RWPE2 (cell line): ENCODE data around the gene TMEM120A.

Experiments used
- ATAC-seq: fragments of 200-7000 bp; cut with Tn5 transposase; 3 replicates; pipeline ENCODE4 v1.9.1; 2021; ENCODE audit warnings: low read depth
- DNase-seq: peaks from one replicate; pipeline ENCODE4 v3.0.0-alpha.2; 2020; ENCODE audit warnings: low spot score
- H3K27ac ChIP-seq: fragments of 450-650 bp; 2 replicates; pipeline ENCODE4 v1.5.1; 2017; ENCODE audit warnings: mild to moderate bottlenecking; ENCODE audit not compliant: poor library complexity, severe bottlenecking
- H3K27me3 ChIP-seq: fragments of 250-450 bp; sonication (Bioruptor Pico); 2 replicates; pipeline ENCODE4 v1.5.1; 2021; ENCODE audit warnings: mild to moderate bottlenecking, moderate library complexity; ENCODE audit not compliant: insufficient read depth, poor library complexity, severe bottlenecking
- H3K36me3 ChIP-seq: fragments of 250-450 bp; sonication (Bioruptor Pico); 2 replicates; pipeline ENCODE4 v1.5.1; 2020; ENCODE audit warnings: low read depth, mild to moderate bottlenecking, moderate library complexity
- H3K4me1 ChIP-seq: fragments of 250-450 bp; sonication (Bioruptor Pico); 2 replicates; pipeline ENCODE4 v1.5.1; 2021; ENCODE audit warnings: mild to moderate bottlenecking, moderate library complexity; ENCODE audit not compliant: insufficient read depth, poor library complexity, severe bottlenecking
- H3K4me3 ChIP-seq: fragments of 250-450 bp; sonication (Bioruptor Pico); 2 replicates; pipeline ENCODE4 v1.5.1; 2021; ENCODE audit warnings: mild to moderate bottlenecking, moderate library complexity; ENCODE audit not compliant: severe bottlenecking
- H3K9me3 ChIP-seq: fragments of 250-450 bp; sonication (Bioruptor Pico); 2 replicates; pipeline ENCODE4 v1.5.1; 2021; ENCODE audit warnings: mild to moderate bottlenecking, moderate library complexity; ENCODE audit not compliant: severe bottlenecking
- TF ChIP-seq, protein P1 (sequence below): fragments of 450-650 bp; IDR thresholded peaks from one replicate; pipeline ENCODE4 v1.5.1; 2017; ENCODE audit warnings: mild to moderate bottlenecking, moderate library complexity; ENCODE audit not compliant: poor library complexity, severe bottlenecking

Gene TMEM120A

DNA sequence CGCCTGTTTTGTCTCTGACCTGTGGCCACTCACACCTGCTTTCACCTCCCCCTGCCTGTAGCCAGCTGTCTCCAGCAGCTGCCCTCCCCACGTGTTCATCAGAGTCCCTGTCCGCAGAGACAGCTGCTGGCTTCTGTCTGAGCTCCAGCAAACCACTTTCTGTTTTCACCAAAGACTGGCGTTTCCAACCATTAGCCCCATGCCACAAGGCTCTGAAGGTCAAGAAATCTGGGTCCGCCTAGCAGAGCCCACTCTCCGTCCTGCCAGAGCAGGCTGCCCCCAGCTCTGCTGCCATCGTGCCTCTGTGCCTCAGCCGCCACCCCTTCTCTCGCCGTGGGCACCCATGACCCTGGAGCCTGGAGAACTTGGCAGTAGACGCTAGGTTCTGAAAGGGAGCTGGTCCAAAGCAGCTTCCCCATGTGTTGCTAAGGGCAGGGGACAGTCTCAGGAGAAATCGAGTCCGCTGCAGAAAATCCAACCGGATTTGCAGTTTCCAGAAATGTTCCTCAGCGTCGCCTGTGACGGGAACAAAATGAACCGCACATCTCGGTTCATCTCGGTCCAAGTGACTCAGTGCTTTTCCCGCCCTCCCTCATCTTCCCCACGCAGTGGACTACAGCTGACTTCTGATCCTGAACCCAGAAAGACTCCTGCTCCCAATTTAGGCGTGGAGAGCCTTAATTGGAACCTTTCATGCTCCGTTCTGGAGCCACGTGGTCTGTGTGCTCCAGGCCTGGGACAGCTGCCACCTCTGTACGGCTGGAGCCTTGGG lies 28.0 kb downstream of the TMEM120A start:
- DNase-seq = no peak
- H3K4me1 ChIP-seq = no peaks in the 10 kb centered on the region
- H3K4me3 ChIP-seq = no peak overlapping the region
- no peak overlapping the region for H3K27ac ChIP-seq
- no peaks in the 10 kb centered on the region for H3K9me3 ChIP-seq
- H3K27me3 ChIP-seq = no peaks in the 10 kb centered on the region
- TF ChIP-seq, protein P1, sequence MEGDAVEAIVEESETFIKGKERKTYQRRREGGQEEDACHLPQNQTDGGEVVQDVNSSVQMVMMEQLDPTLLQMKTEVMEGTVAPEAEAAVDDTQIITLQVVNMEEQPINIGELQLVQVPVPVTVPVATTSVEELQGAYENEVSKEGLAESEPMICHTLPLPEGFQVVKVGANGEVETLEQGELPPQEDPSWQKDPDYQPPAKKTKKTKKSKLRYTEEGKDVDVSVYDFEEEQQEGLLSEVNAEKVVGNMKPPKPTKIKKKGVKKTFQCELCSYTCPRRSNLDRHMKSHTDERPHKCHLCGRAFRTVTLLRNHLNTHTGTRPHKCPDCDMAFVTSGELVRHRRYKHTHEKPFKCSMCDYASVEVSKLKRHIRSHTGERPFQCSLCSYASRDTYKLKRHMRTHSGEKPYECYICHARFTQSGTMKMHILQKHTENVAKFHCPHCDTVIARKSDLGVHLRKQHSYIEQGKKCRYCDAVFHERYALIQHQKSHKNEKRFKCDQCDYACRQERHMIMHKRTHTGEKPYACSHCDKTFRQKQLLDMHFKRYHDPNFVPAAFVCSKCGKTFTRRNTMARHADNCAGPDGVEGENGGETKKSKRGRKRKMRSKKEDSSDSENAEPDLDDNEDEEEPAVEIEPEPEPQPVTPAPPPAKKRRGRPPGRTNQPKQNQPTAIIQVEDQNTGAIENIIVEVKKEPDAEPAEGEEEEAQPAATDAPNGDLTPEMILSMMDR = no peak
- no peak for ATAC-seq
- H3K36me3 ChIP-seq = no peaks in the 10 kb centered on the region

DNA sequence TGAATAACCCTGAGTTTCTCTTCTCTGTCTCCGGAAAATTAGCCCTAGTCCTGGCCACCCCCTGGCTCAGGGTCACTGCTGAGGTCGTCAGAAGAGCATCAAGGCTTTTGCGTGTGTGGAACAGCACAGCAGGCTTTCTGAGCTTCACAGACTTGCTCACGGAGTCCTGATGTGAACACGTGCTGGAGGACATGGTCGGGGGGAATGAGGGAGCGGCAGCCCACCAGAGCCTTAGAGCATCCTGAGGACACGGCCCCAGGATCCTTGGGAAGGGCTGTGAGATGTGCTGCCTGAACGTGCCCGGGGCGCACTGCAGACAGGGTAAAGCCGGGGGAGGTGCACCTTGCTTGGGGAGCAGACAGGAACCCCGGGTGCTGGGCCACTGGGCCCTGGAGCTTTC lies 28.8 kb downstream of the TMEM120A start:
- ATAC-seq = no peak
- Histone ChIP-seq H3K9me3 (no peaks in the 10 kb centered on the region), H3K4me3 (no peak overlapping the region), H3K27ac (no peak overlapping the region), H3K27me3 (no peaks in the 10 kb centered on the region), H3K36me3 (no peaks in the 10 kb centered on the region), H3K4me1 (no peaks in the 10 kb centered on the region)
- DNase-seq = no peak
- TF ChIP-seq, protein P1 = no peak

DNA sequence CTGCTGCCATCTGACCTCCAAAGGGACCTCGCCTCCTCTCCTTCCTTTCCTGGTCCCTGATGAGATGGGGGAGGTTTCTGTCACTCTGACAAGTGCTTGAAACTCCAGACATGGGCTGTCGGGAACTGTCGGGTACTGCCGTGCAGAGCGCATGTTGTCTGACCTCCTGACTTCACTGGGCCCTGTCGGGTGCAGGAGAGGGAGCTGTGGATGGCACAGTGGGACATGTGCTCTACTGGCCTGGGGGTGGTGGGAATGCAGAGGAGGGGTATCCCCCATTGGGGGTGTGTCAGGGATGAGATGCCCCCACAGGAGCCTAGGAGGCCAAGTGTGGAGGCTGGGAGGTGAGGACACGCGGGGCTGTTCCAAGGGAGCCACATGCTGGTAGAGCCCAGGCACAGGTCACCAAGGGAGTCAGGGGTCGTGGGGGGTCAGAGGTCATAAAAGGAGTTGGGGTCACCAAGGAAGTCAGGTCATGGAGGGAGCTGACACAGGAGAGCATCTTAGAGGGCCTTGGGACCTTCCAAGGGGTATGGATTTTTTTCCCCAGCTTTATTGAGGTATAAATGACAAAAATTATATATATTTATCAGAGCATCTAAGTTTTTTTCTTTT lies 30.9 kb downstream of the TMEM120A start:
- no peaks in the 10 kb centered on the region for H3K27me3 ChIP-seq
- no peaks in the 10 kb centered on the region for H3K9me3 ChIP-seq
- no peaks in the 10 kb centered on the region for H3K4me1 ChIP-seq
- DNase-seq = no peak
- no peak for ATAC-seq
- H3K27ac ChIP-seq = no peak overlapping the region
- no peak overlapping the region for H3K4me3 ChIP-seq
- TF ChIP-seq, protein P1 = no peak
- H3K36me3 ChIP-seq = no peaks in the 10 kb centered on the region; the same call in 1 of the 2 replicates

DNA sequence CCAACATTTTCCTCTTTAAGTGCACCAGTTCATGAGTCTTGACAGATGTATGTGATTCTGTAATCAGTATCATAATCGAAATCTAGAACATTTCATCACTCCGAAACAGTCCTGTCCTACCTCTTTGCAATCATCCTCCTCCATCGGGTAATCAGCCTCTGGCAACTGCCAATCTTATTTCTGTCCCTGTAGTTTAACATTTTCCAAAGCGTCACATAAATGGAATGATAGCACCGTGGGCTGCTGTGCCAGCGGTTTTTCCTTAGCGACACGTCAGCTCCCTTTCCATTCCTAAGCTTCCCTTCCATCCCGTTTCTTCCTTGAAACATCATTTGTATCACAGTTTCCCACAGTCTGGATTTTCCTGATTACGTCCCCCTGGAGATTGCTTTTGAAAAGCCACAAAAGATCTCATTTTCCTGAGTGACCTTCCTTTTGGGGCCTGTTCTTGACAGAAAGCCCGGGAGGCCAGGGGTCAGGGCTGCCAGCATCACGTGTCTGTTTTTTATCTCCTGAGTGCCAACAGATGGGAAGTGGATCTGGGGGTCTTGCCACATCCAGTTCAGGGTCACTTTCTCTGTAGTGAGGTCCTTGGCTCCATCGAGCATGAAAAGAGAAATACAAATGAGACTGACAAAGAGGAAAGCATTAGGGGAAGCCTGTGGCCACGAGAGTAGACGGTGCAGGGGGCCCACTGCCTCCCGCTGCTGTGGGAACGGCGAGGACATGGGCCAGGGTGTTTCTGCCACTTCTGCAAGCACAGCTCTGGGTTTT lies 31.6 kb downstream of the TMEM120A start:
- DNase-seq (no peak), ATAC-seq (no peak)
- no peaks in the 10 kb centered on the region for H3K9me3 ChIP-seq
- no peak overlapping the region for H3K4me3 ChIP-seq
- H3K27ac ChIP-seq = no peak overlapping the region
- peaks cover 5% of the 10 kb centered on the region; the same call in 1 of the 2 replicates for H3K36me3 ChIP-seq
- H3K4me1 ChIP-seq = no peaks in the 10 kb centered on the region
- TF ChIP-seq, protein P1 = no peak
- H3K27me3 ChIP-seq = no peaks in the 10 kb centered on the region
